ENCODE data around the gene TMPRSS3. TPM values are rescaled to one million over a fixed set of nuclear protein-coding genes. Genes with fewer than 3 reads are reported as not detected.

TMPRSS3 gene
- total and polyA plus RNA-seq, 2 of the 13 experiments (the other 11 are each of a cell fraction or from before 2014, with no cell fraction given), result 2.8 to 16.9 TPM

DNA sequence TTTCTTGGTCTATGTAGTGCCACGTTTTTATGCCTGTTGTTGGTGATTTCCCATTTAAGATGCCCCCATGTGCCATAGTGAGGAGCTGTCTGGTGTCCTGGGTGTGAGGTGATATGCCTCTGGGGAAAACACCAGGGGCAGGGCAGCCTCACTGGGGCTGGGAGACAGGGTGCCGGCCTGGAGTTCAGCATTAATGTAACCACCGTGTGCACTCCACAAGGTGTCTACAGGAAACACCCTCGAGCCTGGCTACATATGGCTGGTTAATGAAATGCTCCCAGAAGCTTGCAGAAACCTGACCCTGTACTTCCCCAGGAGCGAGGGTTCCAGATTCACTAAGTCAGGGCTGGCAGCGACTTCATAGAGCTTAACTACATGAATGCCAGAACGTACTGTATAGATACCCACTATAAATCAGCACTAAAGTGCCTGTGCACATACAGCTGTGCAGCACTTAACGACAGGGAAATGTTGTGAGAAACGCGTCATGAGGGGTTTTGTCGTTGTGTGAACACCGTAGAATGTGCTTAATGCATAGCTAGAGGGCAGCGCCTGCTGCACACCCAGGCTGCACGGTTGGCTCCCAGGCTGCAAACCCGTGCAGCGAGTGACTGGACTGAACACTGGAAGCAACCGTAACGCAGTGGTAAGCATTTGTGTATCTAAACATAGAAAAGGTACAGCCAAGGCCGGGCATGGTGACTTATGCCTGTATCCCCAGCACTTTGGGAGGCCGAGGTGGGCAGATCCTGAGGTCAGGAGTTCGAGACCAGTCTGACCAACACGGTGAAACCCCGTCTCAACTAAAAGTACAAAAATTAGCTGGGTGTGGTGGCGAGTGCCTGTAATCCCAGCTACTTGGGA is 55.4 kb downstream of the TMPRSS3 start (continued):
- TF ChIP-seq RFX5 (IDR thresholded peaks at IDR 0.05; ENCODE audit: low read depth, low read length) (no peak), MLLT10 (CRISPR knock-in tag; IDR thresholded peaks at IDR 0.05) (no peak), STAG1 (CRISPR knock-in tag; IDR thresholded peaks at IDR 0.05) (no peak), MAFK (conservative IDR thresholded peaks at IDR 0.05 in 1 of 2, IDR thresholded peaks at IDR 0.05 in 1 of 2; ENCODE audit: low read length in 2 of 2) (no peak), ZBTB7A (CRISPR knock-in tag; IDR thresholded peaks at IDR 0.05) (no peak)

DNA sequence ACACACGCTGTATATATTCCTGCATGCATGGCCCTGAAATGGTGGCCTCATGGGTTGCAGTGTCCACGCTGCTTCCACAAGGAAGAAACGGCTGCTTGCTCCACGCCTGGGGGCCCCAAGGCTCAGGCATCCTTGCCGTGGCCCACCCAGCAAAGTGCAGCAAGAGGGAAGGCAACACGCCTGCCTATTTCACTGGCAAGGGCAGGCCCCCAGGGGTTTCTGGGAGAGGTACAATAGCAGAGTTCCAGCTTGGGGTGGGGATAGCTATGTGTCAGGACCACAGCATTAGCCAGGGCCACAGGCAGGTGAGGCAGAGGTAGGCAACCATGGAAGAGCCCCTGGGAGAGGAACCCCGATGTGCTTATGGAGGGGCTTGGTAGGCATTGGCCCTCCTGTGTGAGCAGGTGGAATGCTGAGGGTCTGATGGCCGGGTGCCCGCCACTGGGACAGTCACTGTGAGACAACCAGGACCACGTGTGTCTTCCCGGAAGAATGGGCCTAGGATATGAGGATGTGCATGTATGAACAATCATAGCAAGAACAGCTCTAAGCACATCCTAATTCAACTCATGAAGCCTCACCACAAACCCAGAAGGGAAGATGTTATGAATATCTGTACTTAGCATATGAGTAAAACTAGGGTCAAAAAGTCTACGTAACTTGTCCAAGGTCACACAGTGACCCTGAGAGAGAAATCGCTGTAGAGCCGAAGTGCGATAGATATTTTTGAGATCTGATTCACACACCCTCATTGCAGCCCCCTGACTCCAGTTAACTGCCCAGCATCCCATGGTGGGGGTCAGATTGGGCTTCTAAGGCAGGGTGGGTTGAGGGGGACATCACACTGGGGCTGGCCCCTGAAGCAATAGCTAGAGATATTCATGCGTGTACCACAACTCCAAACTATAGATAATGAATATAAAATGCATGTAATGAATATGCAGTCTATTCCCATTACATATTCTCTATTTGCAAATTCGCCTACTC is 56.8 kb downstream of the TMPRSS3 start:
- DNase-seq (ENCODE audit: low spot score) (no peak), FAIRE-seq (no peak), ATAC-seq (no peak; the same call in 2 of the 3 replicates)
- ChIA-PET CTCF (ENCODE audit: low intra/inter-chr PET ratio, low total read pairs) (interaction anchor here (3.6 to 4.1 kb wide), 2 partner anchors 42 to 111 kb away, joined by 27 to 33 read pairs; no protein-coding TSS in a partner anchor), POLR2A (no interaction called here)
- no peak overlapping the region for H3K9ac ChIP-seq (ENCODE audit: insufficient read depth, low read depth, low read length)
- no TSS peak for BruUV-seq (replicated peaks)
- peaks cover 0 to 4% of the 10 kb centered on the region in 2 experiments; a peak in 2 of 5 replicates for H3K27me3 ChIP-seq (ENCODE audit: control insufficient read depth in 1 of 2, insufficient read depth in 2 of 2, low read length in 2 of 2)
- in situ Hi-C loops (cut with HindIII; ENCODE audit: extremely low pct_ligation_motif_present, low pct_unique_long_range_greater_than_20kb) (no loop called here), intact Hi-C loops (cut with micrococcal nuclease; ENCODE audit: unreplicated experiment) (loop anchor here (1.0 kb wide), 3 partner anchors 42 to 111 kb away; no protein-coding TSS in a partner anchor)
- H3K27ac ChIP-seq (ENCODE audit: extremely low read length, insufficient read depth, low read length), result no peak overlapping the region
- H3K4me2 ChIP-seq (ENCODE audit: low read depth, low read length), result peak overlapping the region; percentile 85
- H3K79me2 ChIP-seq (ENCODE audit: insufficient read depth, low read length), result no peaks in the 10 kb centered on the region
- peaks cover 21% of the 10 kb centered on the region for H3K4me1 ChIP-seq (ENCODE audit: insufficient read depth, low read length)
- 57% methylated on average over 7 of the region's 17 CpGs for WGBS (ENCODE audit: low lambda C conversion rate)
- H4K20me1 ChIP-seq (ENCODE audit: insufficient read depth, low read length), result no peaks in the 10 kb centered on the region
- no peak overlapping the region for H2AFZ ChIP-seq (ENCODE audit: low read length)
- no peaks in the 10 kb centered on the region for H3K36me3 ChIP-seq (replicated peaks in 1 of 2; ENCODE audit: control insufficient read depth in 1 of 2, insufficient read depth in 2 of 2, low read length in 2 of 2)
- H3K9me3 ChIP-seq (ENCODE audit: low read length), result no peaks in the 10 kb centered on the region
- peak overlapping the region in 1 of 3 experiments; percentile 59; a peak in 1 of 6 replicates for H3K4me3 ChIP-seq (replicated peaks in 1 of 3; ENCODE audit: insufficient read depth in 1 of 3, low read depth in 2 of 3, low read length in 3 of 3)
- TF ChIP-seq, protein P1, sequence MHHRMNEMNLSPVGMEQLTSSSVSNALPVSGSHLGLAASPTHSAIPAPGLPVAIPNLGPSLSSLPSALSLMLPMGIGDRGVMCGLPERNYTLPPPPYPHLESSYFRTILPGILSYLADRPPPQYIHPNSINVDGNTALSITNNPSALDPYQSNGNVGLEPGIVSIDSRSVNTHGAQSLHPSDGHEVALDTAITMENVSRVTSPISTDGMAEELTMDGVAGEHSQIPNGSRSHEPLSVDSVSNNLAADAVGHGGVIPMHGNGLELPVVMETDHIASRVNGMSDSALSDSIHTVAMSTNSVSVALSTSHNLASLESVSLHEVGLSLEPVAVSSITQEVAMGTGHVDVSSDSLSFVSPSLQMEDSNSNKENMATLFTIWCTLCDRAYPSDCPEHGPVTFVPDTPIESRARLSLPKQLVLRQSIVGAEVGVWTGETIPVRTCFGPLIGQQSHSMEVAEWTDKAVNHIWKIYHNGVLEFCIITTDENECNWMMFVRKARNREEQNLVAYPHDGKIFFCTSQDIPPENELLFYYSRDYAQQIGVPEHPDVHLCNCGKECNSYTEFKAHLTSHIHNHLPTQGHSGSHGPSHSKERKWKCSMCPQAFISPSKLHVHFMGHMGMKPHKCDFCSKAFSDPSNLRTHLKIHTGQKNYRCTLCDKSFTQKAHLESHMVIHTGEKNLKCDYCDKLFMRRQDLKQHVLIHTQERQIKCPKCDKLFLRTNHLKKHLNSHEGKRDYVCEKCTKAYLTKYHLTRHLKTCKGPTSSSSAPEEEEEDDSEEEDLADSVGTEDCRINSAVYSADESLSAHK (CRISPR knock-in tag; IDR thresholded peaks at IDR 0.05; ENCODE audit: borderline replicate concordance), result no peak
- TF ChIP-seq ZNF749 (CRISPR knock-in tag; IDR thresholded peaks at IDR 0.05; ENCODE audit: borderline replicate concordance) (no peak), GATAD2A (CRISPR knock-in tag; IDR thresholded peaks at IDR 0.05) (no peak), NR2F6 (IDR thresholded peaks at IDR 0.05) (no peak), NR2F6 (CRISPR knock-in tag; IDR thresholded peaks at IDR 0.05) (no peak), NBN (conservative IDR thresholded peaks at IDR 0.05) (no peak), ZNF558 (CRISPR knock-in tag; IDR thresholded peaks at IDR 0.05; ENCODE audit: borderline replicate concordance) (no peak), ZNF343 (CRISPR knock-in tag; IDR thresholded peaks at IDR 0.05) (no peak), ZBTB8A (CRISPR knock-in tag; IDR thresholded peaks at IDR 0.05; ENCODE audit: borderline replicate concordance, low read depth) (no peak), ZNF781 (CRISPR knock-in tag; IDR thresholded peaks at IDR 0.05; ENCODE audit: borderline replicate concordance, not compliant biosample characterization) (no peak), MIXL1 (CRISPR knock-in tag; IDR thresholded peaks at IDR 0.05) (no peak), ZSCAN12 (CRISPR knock-in tag; IDR thresholded peaks at IDR 0.05) (no peak)
- TF ChIP-seq, protein P2, sequence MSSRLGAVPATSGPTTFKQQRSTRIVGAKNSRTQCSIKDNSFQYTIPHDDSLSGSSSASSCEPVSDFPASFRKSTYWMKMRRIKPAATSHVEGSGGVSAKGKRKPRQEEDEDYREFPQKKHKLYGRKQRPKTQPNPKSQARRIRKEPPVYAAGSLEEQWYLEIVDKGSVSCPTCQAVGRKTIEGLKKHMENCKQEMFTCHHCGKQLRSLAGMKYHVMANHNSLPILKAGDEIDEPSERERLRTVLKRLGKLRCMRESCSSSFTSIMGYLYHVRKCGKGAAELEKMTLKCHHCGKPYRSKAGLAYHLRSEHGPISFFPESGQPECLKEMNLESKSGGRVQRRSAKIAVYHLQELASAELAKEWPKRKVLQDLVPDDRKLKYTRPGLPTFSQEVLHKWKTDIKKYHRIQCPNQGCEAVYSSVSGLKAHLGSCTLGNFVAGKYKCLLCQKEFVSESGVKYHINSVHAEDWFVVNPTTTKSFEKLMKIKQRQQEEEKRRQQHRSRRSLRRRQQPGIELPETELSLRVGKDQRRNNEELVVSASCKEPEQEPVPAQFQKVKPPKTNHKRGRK (CRISPR knock-in tag; IDR thresholded peaks at IDR 0.05), result no peak

Data from HepG2 (cell line).